GM12891 (cell line): ENCODE measurements around the gene ADPRH.

Experiments used
- PAX5 ChIP-seq: IDR thresholded peaks from 2 replicates; pipeline ENCODE4 v1.6.1; 2011; ENCODE audit warnings: low read length, moderate library complexity, mild to moderate bottlenecking; ENCODE audit not compliant: insufficient read depth, severe bottlenecking
- POLR2A ChIP-seq: IDR thresholded peaks from 2 replicates; pipeline ENCODE4 v1.6.1; 2011; ENCODE audit warnings: low read depth, low read length, control low read depth
- POLR2AphosphoS5 ChIP-seq: IDR thresholded peaks from 2 replicates; pipeline ENCODE4 v1.6.1; 2011; ENCODE audit warnings: low read depth, low read length, control low read depth
- POU2F2 ChIP-seq: IDR thresholded peaks from 2 replicates; pipeline ENCODE4 v1.6.1; 2011; ENCODE audit warnings: low read depth, mild to moderate bottlenecking, control low read depth, low read length, moderate library complexity
- SPI1 ChIP-seq: IDR thresholded peaks from 2 replicates; pipeline ENCODE4 v1.6.1; 2011; ENCODE audit warnings: low read depth, low read length, control low read depth
- TAF1 ChIP-seq: IDR thresholded peaks from 2 replicates; pipeline ENCODE4 v1.6.1; 2011; ENCODE audit warnings: low read depth, low read length, control low read depth

GRCh38 chr3:119611664-119612063, 32.4 kb downstream of the ADPRH start:
- peak; percentile 56 for TF ChIP-seq SPI1
- no peak for TF ChIP-seq TAF1
- TF ChIP-seq POLR2A, result no peak
- TF ChIP-seq PAX5, result no peak
- TF ChIP-seq POLR2AphosphoS5, result no peak
- no peak for TF ChIP-seq POU2F2
